Ramos (cell line): ENCODE measurements around the gene ZFYVE21.

ENCODE experiments used
- in situ Hi-C: fragments of 300-500 bp; cut with MboI; formaldehyde crosslinking; loops from one replicate; pipeline ENCODE4 v1.14.3; 2022; ENCODE audit warnings: low sequenced_read_pairs; ENCODE audit not compliant: unreplicated experiment

The ZFYVE21 gene

GRCh38 chr14:103703433-103704385 lies 11.9 kb upstream of the ZFYVE21 start:
- in situ Hi-C loops, result no loop called here

GRCh38 chr14:103704708-103705107 lies 10.9 kb upstream of the ZFYVE21 start:
- in situ Hi-C loops, result no loop called here

- in situ Hi-C loops, result no loop called here
Observed at GRCh38 chr14:103705118-103705503, 10.5 kb upstream of the ZFYVE21 start.

GRCh38 chr14:103705504-103706284 lies 9.9 kb upstream of the ZFYVE21 start:
- in situ Hi-C loops, result no loop called here

GRCh38 chr14:103706551-103707328 lies 8.9 kb upstream of the ZFYVE21 start:
- in situ Hi-C loops, result no loop called here

- in situ Hi-C loops, result no loop called here
Observed at GRCh38 chr14:103707329-103708263, 8.0 kb upstream of the ZFYVE21 start.

GRCh38 chr14:103708750-103709187 lies 6.8 kb upstream of the ZFYVE21 start:
- in situ Hi-C loops, result no loop called here

- in situ Hi-C loops, result no loop called here
Observed at GRCh38 chr14:103709814-103710213, 5.8 kb upstream of the ZFYVE21 start.

- in situ Hi-C loops, result no loop called here
Observed at GRCh38 chr14:103710771-103711377, 4.7 kb upstream of the ZFYVE21 start.

GRCh38 chr14:103711516-103712431 lies 3.8 kb upstream of the ZFYVE21 start:
- in situ Hi-C loops, result no loop called here

- in situ Hi-C loops, result no loop called here
Observed at GRCh38 chr14:103712633-103713247, 2.9 kb upstream of the ZFYVE21 start.

- in situ Hi-C loops, result no loop called here
Observed at GRCh38 chr14:103713304-103714062, 2.1 kb upstream of the ZFYVE21 start.

GRCh38 chr14:103714063-103714724 lies 1.4 kb upstream of the ZFYVE21 start:
- in situ Hi-C loops, result no loop called here

GRCh38 chr14:103716091-103716801 lies 636 bp downstream of the ZFYVE21 start:
- in situ Hi-C loops, result no loop called here

- in situ Hi-C loops, result no loop called here
Observed at GRCh38 chr14:103716899-103717411, 1.3 kb downstream of the ZFYVE21 start.
